ENCODE measurements around the gene RPS21. TPM values are rescaled to one million over a fixed set of nuclear protein-coding genes. Genes with fewer than 3 reads are reported as not detected.

Gene RPS21
- total and polyA plus RNA-seq, 2 experiments from 2014 or later, result 639 to 1,039 TPM

DNA sequence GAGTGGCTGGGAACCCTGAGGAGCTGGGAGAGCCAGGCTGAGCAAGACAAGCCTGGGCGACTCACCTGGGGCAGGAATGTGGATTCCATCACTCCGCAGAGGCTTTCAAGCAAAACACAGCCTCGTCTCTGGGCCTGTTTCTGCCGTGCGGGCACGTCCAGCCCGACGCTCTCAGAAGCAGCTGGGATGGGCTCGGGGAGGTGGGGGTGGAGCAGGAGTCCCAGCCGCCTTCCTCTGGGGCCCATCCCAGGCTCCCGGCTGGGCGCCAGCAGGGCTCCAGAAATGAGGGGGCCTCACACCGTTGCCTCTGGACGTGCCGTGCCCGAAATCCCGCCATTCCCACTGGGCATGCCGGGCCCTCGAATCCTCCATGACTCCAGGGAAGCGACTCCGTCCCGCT lies 8.7 kb upstream of the RPS21 start:
- H2AFZ ChIP-seq, result no peak overlapping the region

DNA sequence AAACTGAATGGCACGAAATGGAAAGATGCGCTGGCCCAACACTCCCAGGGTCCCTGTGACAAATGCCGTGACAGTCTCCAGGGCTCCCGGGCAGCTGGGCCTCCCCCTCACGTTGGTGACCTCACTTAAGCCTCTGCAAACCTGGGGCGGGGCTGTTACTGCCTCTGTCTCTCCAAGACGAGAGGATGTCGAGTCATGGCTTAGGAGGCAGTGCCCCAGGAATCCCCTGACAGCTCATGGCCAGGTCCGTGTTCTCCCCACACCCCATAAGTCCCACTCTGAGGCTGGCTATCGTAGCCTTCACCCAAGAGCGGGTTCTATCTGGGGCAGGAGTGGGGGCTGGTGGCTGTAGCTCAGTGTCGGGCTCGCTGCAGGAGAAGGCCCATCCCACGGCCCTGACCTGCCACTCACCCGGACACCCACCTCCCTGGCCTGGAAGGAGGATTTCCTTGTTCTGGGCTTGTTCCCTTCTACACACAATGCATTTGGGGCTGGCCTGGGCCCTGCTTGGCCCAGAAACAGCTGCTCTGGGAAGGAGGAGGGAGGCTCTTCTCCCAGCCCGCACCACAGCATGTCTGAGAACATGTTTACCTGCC lies 5.6 kb upstream of the RPS21 start:
- no peak overlapping the region for H3K4me3 ChIP-seq
- no peaks in the 10 kb centered on the region for H4K20me1 ChIP-seq (ENCODE audit: insufficient read depth)
- TF ChIP-seq EZH2phosphoT487 (IDR thresholded peaks at IDR 0.05; ENCODE audit: insufficient read depth, low read depth) (no peak), EZH2 (IDR thresholded peaks at IDR 0.05; ENCODE audit: insufficient read depth, poor library complexity, severe bottlenecking) (no peak)
- H3K9ac ChIP-seq, result peak overlapping the region; percentile 52; the same call in 1 of the 2 replicates
- no peaks in the 10 kb centered on the region for H3K27me3 ChIP-seq (replicated peaks; ENCODE audit: insufficient read depth)
- H3K4me2 ChIP-seq (ENCODE audit: unreplicated experiment), result no peak overlapping the region
- H3K36me3 ChIP-seq (ENCODE audit: low read depth), result no peaks in the 10 kb centered on the region
- peaks cover 4% of the 10 kb centered on the region; the same call in 1 of the 2 replicates for H3F3A ChIP-seq (ENCODE audit: insufficient read depth)
- in situ Hi-C loops (cut with MboI), result loop anchor here (25.0 kb wide), 1 partner anchor 369 kb away; no protein-coding TSS in a partner anchor
- peak; percentile 91 for DNase-seq
- H3K9me2 ChIP-seq (ENCODE audit: insufficient read depth), result no peaks in the 10 kb centered on the region
- no peak overlapping the region for H2AFZ ChIP-seq
- H3K79me2 ChIP-seq (ENCODE audit: insufficient read depth), result peaks cover 43% of the 10 kb centered on the region
- H3K9me3 ChIP-seq (ENCODE audit: low read depth), result no peaks in the 10 kb centered on the region
- peak overlapping the region; percentile 70 for H3K27ac ChIP-seq
- H3K4me1 ChIP-seq (ENCODE audit: insufficient read depth), result peaks cover 20% of the 10 kb centered on the region
- 55 to 58% methylated on average over 14 to 16 of the region's 16 CpGs for WGBS, 2 experiments (ENCODE audit: low coverage in 1 of 2, low lambda C conversion rate in 2 of 2, missing lambda C conversion rate in 2 of 2)

More for the DNA sequence above, 8.7 kb upstream of the RPS21 start:
- H3K9me3 ChIP-seq (ENCODE audit: low read depth), result no peaks in the 10 kb centered on the region
- H3K27ac ChIP-seq, result no peak overlapping the region
- no peaks in the 10 kb centered on the region for H3K36me3 ChIP-seq (ENCODE audit: low read depth)
- H3F3A ChIP-seq (ENCODE audit: insufficient read depth), result no peaks in the 10 kb centered on the region
- no peak for TF ChIP-seq EZH2phosphoT487 (IDR thresholded peaks at IDR 0.05; ENCODE audit: insufficient read depth, low read depth)
- TF ChIP-seq EZH2 (IDR thresholded peaks at IDR 0.05; ENCODE audit: insufficient read depth, poor library complexity, severe bottlenecking), result no peak
- H4K20me1 ChIP-seq (ENCODE audit: insufficient read depth), result no peaks in the 10 kb centered on the region
- no peaks in the 10 kb centered on the region for H3K9me2 ChIP-seq (ENCODE audit: insufficient read depth)
- in situ Hi-C loops (cut with MboI), result loop anchor here (25.0 kb wide), 1 partner anchor 366 kb away; no protein-coding TSS in a partner anchor
- H3K4me2 ChIP-seq (ENCODE audit: unreplicated experiment), result no peak overlapping the region
- no peak overlapping the region for H3K4me3 ChIP-seq
- H3K9ac ChIP-seq, result no peak overlapping the region
- peaks cover 16% of the 10 kb centered on the region; the same call in 1 of the 2 replicates for H3K79me2 ChIP-seq (ENCODE audit: insufficient read depth)
- DNase-seq, result no peak
- peaks cover 13% of the 10 kb centered on the region for H3K4me1 ChIP-seq (ENCODE audit: insufficient read depth)
- WGBS, 2 experiments (ENCODE audit: low coverage in 1 of 2, low lambda C conversion rate in 2 of 2, missing lambda C conversion rate in 2 of 2), result 81 to 85% methylated on average over 16 to 20 of the region's 22 CpGs
- no peaks in the 10 kb centered on the region for H3K27me3 ChIP-seq (replicated peaks; ENCODE audit: insufficient read depth)

DNA sequence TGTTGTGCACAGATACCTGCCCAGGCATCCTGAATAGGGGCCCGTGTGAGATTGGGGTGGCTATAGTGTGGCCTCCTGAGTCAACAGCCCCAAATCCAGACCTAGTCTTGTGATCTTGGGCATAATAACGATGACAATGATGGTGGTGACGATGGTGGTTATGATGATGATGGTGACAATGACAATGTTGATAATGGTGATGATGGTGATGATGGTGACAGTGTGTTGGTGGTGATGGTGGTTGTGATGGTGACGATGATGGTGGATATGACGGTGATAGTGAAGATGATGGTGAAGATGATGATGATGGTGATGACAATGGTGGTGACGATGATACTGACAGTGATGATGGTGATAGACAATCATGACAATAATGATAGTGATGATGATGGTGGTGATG lies 5.1 kb upstream of the RPS21 start:
- Histone ChIP-seq H3K4me1 (ENCODE audit: insufficient read depth) (peaks cover 20% of the 10 kb centered on the region), H4K20me1 (ENCODE audit: insufficient read depth) (no peaks in the 10 kb centered on the region), H2AFZ (no peak overlapping the region), H3F3A (ENCODE audit: insufficient read depth) (peaks cover 4% of the 10 kb centered on the region; the same call in 1 of the 2 replicates), H3K4me3 (no peak overlapping the region), H3K9me2 (ENCODE audit: insufficient read depth) (no peaks in the 10 kb centered on the region), H3K79me2 (ENCODE audit: insufficient read depth) (peaks cover 48% of the 10 kb centered on the region), H3K9ac (peak overlapping the region; percentile 41; the same call in 1 of the 2 replicates), H3K27me3 (replicated peaks; ENCODE audit: insufficient read depth) (no peaks in the 10 kb centered on the region), H3K4me2 (ENCODE audit: unreplicated experiment) (no peak overlapping the region), H3K27ac (peak overlapping the region; percentile 70), H3K9me3 (ENCODE audit: low read depth) (no peaks in the 10 kb centered on the region), H3K36me3 (ENCODE audit: low read depth) (no peaks in the 10 kb centered on the region)
- DNase-seq, result no peak
- 98 to 99% methylated on average over 6 of the region's 6 CpGs for WGBS, 2 experiments (ENCODE audit: low coverage in 1 of 2, low lambda C conversion rate in 2 of 2, missing lambda C conversion rate in 2 of 2)
- in situ Hi-C loops (cut with MboI), result loop anchor here (25.0 kb wide), 1 partner anchor 370 kb away; no protein-coding TSS in a partner anchor
- TF ChIP-seq EZH2phosphoT487 (IDR thresholded peaks at IDR 0.05; ENCODE audit: insufficient read depth, low read depth), result no peak
- no peak for TF ChIP-seq EZH2 (IDR thresholded peaks at IDR 0.05; ENCODE audit: insufficient read depth, poor library complexity, severe bottlenecking)

DNA sequence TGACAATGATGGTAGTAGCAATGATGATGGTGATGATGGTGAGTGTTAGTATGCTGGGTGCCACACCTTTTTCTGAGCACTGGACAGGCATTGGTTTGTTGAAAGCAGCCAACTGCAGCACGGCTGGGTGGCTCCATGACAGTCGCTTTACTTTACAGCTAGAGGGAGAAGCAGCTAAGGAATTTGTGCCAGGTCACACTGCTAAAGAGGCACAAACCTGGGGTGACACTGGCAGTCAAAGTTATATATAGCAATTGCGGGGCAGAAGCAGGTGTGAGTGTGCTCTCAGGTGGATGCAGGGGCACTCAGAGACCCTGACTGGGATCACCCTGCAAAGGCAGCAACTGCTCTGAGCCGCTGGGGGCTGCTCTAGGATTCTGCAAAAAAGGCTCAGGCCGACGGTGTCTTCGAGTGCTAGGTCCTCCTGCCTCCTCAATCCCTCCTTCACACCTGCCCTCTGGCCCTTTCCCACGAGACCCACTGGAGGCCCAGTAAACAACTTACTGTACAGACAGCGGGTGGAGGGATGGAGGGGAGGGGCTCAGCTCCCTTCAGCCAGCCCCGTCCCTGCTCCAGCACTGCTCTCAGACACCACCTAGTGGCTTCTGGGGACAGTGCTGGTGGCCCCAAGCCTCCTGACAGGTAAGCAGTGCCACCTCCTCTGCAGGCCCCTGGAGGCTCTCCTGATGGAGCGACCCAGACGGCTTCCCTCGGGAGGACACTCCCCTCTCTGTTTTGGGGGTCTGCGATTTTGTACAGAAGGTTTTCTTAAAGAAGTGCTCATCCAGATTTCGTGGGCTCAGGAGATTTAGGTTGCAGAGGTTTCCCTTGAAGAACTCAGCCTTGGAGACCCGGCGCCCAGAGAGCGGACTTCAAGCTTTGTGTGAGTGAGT lies 4.4 kb upstream of the RPS21 start:
- Histone ChIP-seq H3K79me2 (ENCODE audit: insufficient read depth) (peaks cover 55% of the 10 kb centered on the region), H3K4me2 (ENCODE audit: unreplicated experiment) (no peak overlapping the region), H3K36me3 (ENCODE audit: low read depth) (no peaks in the 10 kb centered on the region), H3K4me3 (no peak overlapping the region), H3K4me1 (ENCODE audit: insufficient read depth) (peaks cover 20% of the 10 kb centered on the region), H3K27me3 (replicated peaks; ENCODE audit: insufficient read depth) (no peaks in the 10 kb centered on the region), H3K27ac (no peak overlapping the region), H4K20me1 (ENCODE audit: insufficient read depth) (no peaks in the 10 kb centered on the region), H3K9me3 (ENCODE audit: low read depth) (no peaks in the 10 kb centered on the region), H3K9ac (no peak overlapping the region), H3K9me2 (ENCODE audit: insufficient read depth) (no peaks in the 10 kb centered on the region), H2AFZ (no peak overlapping the region), H3F3A (ENCODE audit: insufficient read depth) (peaks cover 4% of the 10 kb centered on the region; the same call in 1 of the 2 replicates)
- in situ Hi-C loops (cut with MboI), result loop anchor here (25.0 kb wide), 1 partner anchor 370 kb away; no protein-coding TSS in a partner anchor
- WGBS, 2 experiments (ENCODE audit: low coverage in 1 of 2, low lambda C conversion rate in 2 of 2, missing lambda C conversion rate in 2 of 2), result 36 to 40% methylated on average over 18 of the region's 18 CpGs
- peak; percentile 76 for DNase-seq
- TF ChIP-seq EZH2phosphoT487 (IDR thresholded peaks at IDR 0.05; ENCODE audit: insufficient read depth, low read depth) (no peak), EZH2 (IDR thresholded peaks at IDR 0.05; ENCODE audit: insufficient read depth, poor library complexity, severe bottlenecking) (no peak)

Data from GM23248 (cell line).